ENCODE measurements around the gene CIZ1. TPM values are rescaled to one million over a fixed set of nuclear protein-coding genes. Genes with fewer than 3 reads are reported as not detected.

The CIZ1 gene
- total and polyA plus RNA-seq, 10 of the 15 experiments (the other 5 are each of a cell fraction or from before 2014, with no cell fraction given): 1.8 to 91.6 (median 35.4) TPM

GRCh38 chr9:128159784-128160602 lies 31.4 kb downstream of the CIZ1 start, which contains the start of gene BBLN (continued):
- TF ChIP-seq, protein P1, sequence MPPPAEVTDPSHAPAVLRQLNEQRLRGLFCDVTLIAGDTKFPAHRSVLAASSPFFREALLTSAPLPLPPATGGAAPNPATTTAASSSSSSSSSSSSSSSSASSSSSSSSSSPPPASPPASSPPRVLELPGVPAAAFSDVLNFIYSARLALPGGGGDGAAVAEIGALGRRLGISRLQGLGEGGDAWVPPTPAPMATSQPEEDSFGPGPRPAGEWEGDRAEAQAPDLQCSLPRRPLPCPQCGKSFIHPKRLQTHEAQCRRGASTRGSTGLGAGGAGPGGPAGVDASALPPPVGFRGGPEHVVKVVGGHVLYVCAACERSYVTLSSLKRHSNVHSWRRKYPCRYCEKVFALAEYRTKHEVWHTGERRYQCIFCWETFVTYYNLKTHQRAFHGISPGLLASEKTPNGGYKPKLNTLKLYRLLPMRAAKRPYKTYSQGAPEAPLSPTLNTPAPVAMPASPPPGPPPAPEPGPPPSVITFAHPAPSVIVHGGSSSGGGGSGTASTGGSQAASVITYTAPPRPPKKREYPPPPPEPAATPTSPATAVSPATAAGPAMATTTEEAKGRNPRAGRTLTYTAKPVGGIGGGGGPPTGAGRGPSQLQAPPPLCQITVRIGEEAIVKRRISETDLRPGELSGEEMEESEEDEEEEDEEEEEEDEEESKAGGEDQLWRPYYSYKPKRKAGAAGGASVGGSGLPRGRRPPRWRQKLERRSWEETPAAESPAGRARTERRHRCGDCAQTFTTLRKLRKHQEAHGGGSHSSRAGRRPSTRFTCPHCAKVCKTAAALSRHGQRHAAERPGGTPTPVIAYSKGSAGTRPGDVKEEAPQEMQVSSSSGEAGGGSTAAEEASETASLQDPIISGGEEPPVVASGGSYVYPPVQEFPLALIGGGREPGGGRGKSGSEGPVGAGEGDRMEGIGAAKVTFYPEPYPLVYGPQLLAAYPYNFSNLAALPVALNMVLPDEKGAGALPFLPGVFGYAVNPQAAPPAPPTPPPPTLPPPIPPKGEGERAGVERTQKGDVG (CRISPR knock-in tag; IDR thresholded peaks at IDR 0.05): no peak
- TF ChIP-seq MEF2B (IDR thresholded peaks at IDR 0.05; ENCODE audit: partially characterized antibody, poor library complexity, severe bottlenecking) (no peak), NR2C2 (IDR thresholded peaks at IDR 0.05; ENCODE audit: borderline replicate concordance, control insufficient read depth, insufficient read length, low read depth) (no peak), ZNF274 (IDR thresholded peaks at IDR 0.05; ENCODE audit: insufficient read depth, insufficient read length) (no peak), TAF1 (IDR thresholded peaks at IDR 0.05; ENCODE audit: borderline replicate concordance, low read depth, low read length) (peak; percentile 69; the same call in 1 of the 2 replicates), ZBTB11 (CRISPR knock-in tag; IDR thresholded peaks at IDR 0.05) (peak; percentile 61), SREBF2 (IDR thresholded peaks at IDR 0.05; ENCODE audit: low read length) (no peak), WRNIP1 (IDR thresholded peaks at IDR 0.05; ENCODE audit: borderline replicate concordance, low read depth, low read length) (no peak), SP1 (IDR thresholded peaks at IDR 0.05; ENCODE audit: low read depth, low read length) (peak; percentile 42), RFX5 (IDR thresholded peaks at IDR 0.05; ENCODE audit: low read depth, low read length) (no peak), YY1 (IDR thresholded peaks at IDR 0.05; ENCODE audit: low read depth, low read length) (peak; percentile 65), MAX (IDR thresholded peaks at IDR 0.05; ENCODE audit: low read depth, low read length) (peak; percentile 37; the same call in 1 of the 2 replicates), POU2F2 (IDR thresholded peaks at IDR 0.05; ENCODE audit: borderline replicate concordance, low read depth, low read length) (no peak), SPI1 (IDR thresholded peaks at IDR 0.05; ENCODE audit: borderline replicate concordance, insufficient read depth, low read depth, low read length) (no peak), PML (IDR thresholded peaks at IDR 0.05; ENCODE audit: low read length) (peak; percentile 50; the same call in 1 of the 2 replicates), SUZ12 (IDR thresholded peaks at IDR 0.05; ENCODE audit: unreplicated experiment) (no peak)
- TF ChIP-seq, protein P2, sequence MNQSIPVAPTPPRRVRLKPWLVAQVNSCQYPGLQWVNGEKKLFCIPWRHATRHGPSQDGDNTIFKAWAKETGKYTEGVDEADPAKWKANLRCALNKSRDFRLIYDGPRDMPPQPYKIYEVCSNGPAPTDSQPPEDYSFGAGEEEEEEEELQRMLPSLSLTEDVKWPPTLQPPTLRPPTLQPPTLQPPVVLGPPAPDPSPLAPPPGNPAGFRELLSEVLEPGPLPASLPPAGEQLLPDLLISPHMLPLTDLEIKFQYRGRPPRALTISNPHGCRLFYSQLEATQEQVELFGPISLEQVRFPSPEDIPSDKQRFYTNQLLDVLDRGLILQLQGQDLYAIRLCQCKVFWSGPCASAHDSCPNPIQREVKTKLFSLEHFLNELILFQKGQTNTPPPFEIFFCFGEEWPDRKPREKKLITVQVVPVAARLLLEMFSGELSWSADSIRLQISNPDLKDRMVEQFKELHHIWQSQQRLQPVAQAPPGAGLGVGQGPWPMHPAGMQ (IDR thresholded peaks at IDR 0.05; ENCODE audit: borderline replicate concordance): no peak
- TF ChIP-seq, protein P3, sequence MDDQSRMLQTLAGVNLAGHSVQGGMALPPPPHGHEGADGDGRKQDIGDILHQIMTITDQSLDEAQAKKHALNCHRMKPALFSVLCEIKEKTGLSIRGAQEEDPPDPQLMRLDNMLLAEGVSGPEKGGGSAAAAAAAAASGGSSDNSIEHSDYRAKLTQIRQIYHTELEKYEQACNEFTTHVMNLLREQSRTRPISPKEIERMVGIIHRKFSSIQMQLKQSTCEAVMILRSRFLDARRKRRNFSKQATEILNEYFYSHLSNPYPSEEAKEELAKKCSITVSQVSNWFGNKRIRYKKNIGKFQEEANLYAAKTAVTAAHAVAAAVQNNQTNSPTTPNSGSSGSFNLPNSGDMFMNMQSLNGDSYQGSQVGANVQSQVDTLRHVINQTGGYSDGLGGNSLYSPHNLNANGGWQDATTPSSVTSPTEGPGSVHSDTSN (IDR thresholded peaks at IDR 0.05; ENCODE audit: insufficient replicate concordance, low read depth, low read length): no peak
